CD4-positive, alpha-beta T cell (primary cell): ENCODE data around the gene ZKSCAN8. TPM values are rescaled to one million over a fixed set of nuclear protein-coding genes. Genes with fewer than 3 reads are reported as not detected.
A peak's percentile ranks its signal among the peaks of the same experiment; 100 is the strongest.

Experiments used
- ATAC-seq: fragments of 200-7000 bp; cut with Tn5 transposase; one replicate; pipeline ENCODE4 v1.10.0; 2022; ENCODE audit warnings: mild to moderate bottlenecking; ENCODE audit not compliant: poor library complexity
- CTCF ChIA-PET: fragments of 350-600 bp; sonication (Branson Sonifier 250); formaldehyde crosslinking; loops from one replicate; lab custom pipeline; 2021; ENCODE audit warnings: antibody characterized with exemption, inconsistent platforms; lab: Charles Lee
- POLR2A ChIA-PET: fragments of 350-600 bp; sonication (Branson Sonifier 250); formaldehyde crosslinking; loops from one replicate; lab custom pipeline; 2021; ENCODE audit warnings: antibody characterized with exemption, inconsistent platforms; lab: Charles Lee
- DNase-seq, 14 experiments: peaks; one replicate each; pipeline ENCODE4 v3.0.0-alpha.2; 2013 to 2020; ENCODE audit warnings: mixed read lengths in 2 of 14
- H3K27ac ChIP-seq, 2 donors: one replicate each; pipeline versions ENCODE4 v1.5.1 to v1.7.0; 2013; ENCODE audit warnings: low read length in 2 of 2, low read depth in 1 of 2, mild to moderate bottlenecking in 1 of 2
- H3K27me3 ChIP-seq, 2 experiments: 1 replicate in 1 of 2; 2 replicates in 1 of 2; pipeline versions ENCODE4 v1.6.1 to v1.7.0; 2013; ENCODE audit warnings: low read length in 2 of 2, control low read depth in 1 of 2, mild to moderate bottlenecking in 1 of 2, moderate library complexity in 1 of 2; ENCODE audit not compliant: insufficient read depth in 2 of 2, control insufficient read depth in 1 of 2
- H3K36me3 ChIP-seq: one replicate; pipeline ENCODE4 v1.6.1; 2013; ENCODE audit warnings: low read length, control low read depth; ENCODE audit not compliant: insufficient read depth
- H3K4me1 ChIP-seq: one replicate; pipeline ENCODE4 v1.6.1; 2013; ENCODE audit warnings: low read length, control low read depth; ENCODE audit not compliant: insufficient read depth
- H3K4me3 ChIP-seq: one replicate; pipeline ENCODE4 v1.5.1; 2013; ENCODE audit warnings: mild to moderate bottlenecking, low read length, moderate library complexity
- H3K9me3 ChIP-seq, 2 experiments: 1 replicate in 1 of 2; 2 replicates in 1 of 2; pipeline versions ENCODE4 v1.6.1 to v1.7.0; 2013; ENCODE audit warnings: low read length in 2 of 2, mild to moderate bottlenecking in 2 of 2, control low read depth in 1 of 2, moderate library complexity in 1 of 2; ENCODE audit not compliant: control insufficient read depth in 1 of 2, insufficient read depth in 1 of 2
- H3K27ac Mint-ChIP-seq: one replicate; pipeline ENCODE4 v1.8.0; 2020; ENCODE audit warnings: mixed read lengths
- H3K27me3 Mint-ChIP-seq: one replicate; pipeline ENCODE4 v1.8.0; 2021; ENCODE audit warnings: mixed read lengths
- H3K36me3 Mint-ChIP-seq: one replicate; pipeline ENCODE4 v1.8.0; 2021; ENCODE audit warnings: low read depth, mixed read lengths
- H3K4me1 Mint-ChIP-seq: one replicate; pipeline ENCODE4 v1.8.0; 2021; ENCODE audit warnings: low read depth, mixed read lengths
- H3K4me3 Mint-ChIP-seq: one replicate; pipeline ENCODE4 v1.8.0; 2020; ENCODE audit warnings: mild to moderate bottlenecking, mixed read lengths
- H3K9me3 Mint-ChIP-seq: one replicate; pipeline ENCODE4 v1.8.0; 2020; ENCODE audit warnings: mixed read lengths
- CTCF ChIP-seq: fragments of 200-600 bp; IDR thresholded peaks from one replicate; pipeline ENCODE4 v1.8.0; 2022; ENCODE audit warnings: antibody characterized with exemption, mild to moderate bottlenecking
- intact Hi-C, 2 experiments: fragments of 100-400 bp; cut with DNase I in 1 of 2; cut with micrococcal nuclease in 1 of 2; formaldehyde crosslinking; loops; one replicate each; pipeline versions ENCODE4 v1.15.1 to v1.9.0; 2023 to 2025; cut with DNase I, micrococcal nuclease
- total RNA-seq, 174 experiments: library from RNA in 2 of 174; stranded (reverse) in 2 of 174; gene quantifications; one replicate each; pipeline ENCODE4 v1.2.3 and lab custom pipeline; 2021 to 2026

The ZKSCAN8 gene
- total RNA-seq, 2 experiments from 2014 or later: 23.2 to 25.1 TPM

DNA sequence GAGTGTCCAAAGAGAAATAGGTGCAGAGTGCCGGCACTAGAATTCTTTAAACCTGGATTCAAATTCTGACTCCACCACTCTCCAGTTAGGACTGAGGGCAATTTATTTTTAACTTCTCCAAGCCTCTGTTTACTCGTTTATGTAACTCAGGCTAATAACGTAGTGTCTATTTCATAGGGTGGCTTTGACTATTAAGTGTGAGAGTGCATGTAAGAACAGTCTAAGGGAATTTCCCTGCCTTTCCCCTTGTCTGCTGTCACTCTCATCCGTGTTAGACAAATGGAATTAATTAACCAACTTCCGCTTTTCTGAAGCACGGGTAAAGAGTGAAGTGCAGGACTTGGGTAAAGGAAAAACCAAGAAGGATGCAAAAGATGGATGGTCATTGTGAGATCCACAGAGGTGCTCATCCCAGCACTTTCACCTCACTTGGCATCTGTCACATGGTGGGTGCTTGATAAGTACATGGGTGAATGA lies 4.1 kb upstream of the ZKSCAN8 start:
- Mint-ChIP-seq H3K9me3 (no peaks in the 10 kb centered on the region), H3K36me3 (peaks cover 34% of the 10 kb centered on the region), H3K4me1 (peaks cover 83% of the 10 kb centered on the region), H3K27me3 (no peaks in the 10 kb centered on the region), H3K27ac (peak overlapping the region; percentile 95), H3K4me3 (peak overlapping the region; percentile 95)
- Histone ChIP-seq H3K9me3 (no peaks in the 10 kb centered on the region), H3K27ac (peak overlapping the region; percentile 93 to 99), H3K36me3 (peaks cover under 1% of the 10 kb centered on the region), H3K4me1 (peaks cover 40% of the 10 kb centered on the region), H3K27me3 (no peaks in the 10 kb centered on the region), H3K4me3 (peak overlapping the region; percentile 79)
- ChIA-PET POLR2A (interaction anchor here (0.6 to 7.9 kb wide), 9 partner anchors 10 to 990 kb away, joined by 3 to 55 read pairs (median 6); partner anchors contain the start of genes ZKSCAN4 and ZSCAN16), CTCF (interaction anchor here (1.2 to 1.7 kb wide), 2 partner anchors 218 to 219 kb away, joined by 3 to 4 read pairs; no protein-coding TSS in a partner anchor)
- DNase-seq (peak in 3 of 14 experiments; percentile 57 to 87 (median 84)), ATAC-seq (peak; percentile 58)
- intact Hi-C loops: loop anchor here (1.0 to 10.0 kb wide), 7 partner anchors 12 to 547 kb away; partner anchors contain the start of genes ZNF165 (in 2 of the 2) and ZKSCAN4 (in 1 of the 2)
- no peak for TF ChIP-seq CTCF

DNA sequence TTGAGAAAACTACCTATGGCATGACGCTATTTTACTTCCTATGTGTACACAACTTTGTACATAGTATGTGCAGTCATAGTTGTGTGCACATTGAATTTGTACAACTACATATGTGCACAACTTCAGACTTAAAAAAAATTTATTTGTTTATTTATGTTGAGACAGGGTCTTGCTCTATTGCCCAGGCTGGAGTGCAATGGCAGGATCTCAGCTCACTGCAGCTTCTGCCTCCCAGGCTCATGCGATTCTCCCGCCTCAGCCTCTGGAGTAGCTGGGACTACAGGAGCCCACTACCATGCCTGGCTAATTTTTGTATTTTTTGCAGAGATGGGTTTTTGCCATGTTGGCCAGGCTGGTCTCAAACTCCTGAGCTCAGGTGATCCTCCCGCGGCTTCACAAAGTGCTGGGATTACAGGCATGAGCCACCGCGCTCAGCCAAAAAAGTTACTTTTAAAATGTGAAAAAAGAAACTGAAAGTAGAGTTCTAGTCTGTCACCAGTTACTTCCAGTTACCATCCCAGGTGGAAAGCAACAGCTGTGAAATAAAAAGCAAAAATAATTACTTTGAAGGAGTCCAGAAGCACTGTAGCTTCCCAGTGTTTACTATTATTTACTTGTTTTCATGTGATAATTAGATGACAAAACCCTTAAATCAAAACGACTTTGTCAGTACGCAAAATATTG lies 1.7 kb upstream of the ZKSCAN8 start:
- H3K4me1 Mint-ChIP-seq: peaks cover 78% of the 10 kb centered on the region
- TF ChIP-seq CTCF: no peak
- intact Hi-C loops: loop anchor here (2.0 to 10.0 kb wide), 5 partner anchors 55 to 545 kb away; partner anchors contain the start of genes ZNF165 (in 1 of the 2) and ZSCAN26 (in 1 of the 2)
- H3K9me3 Mint-ChIP-seq: no peaks in the 10 kb centered on the region
- H3K27ac Mint-ChIP-seq: peak overlapping the region; percentile 95
- peak in 3 of 14 experiments; percentile 31 to 55 (median 34) for DNase-seq
- ATAC-seq: no peak
- Histone ChIP-seq H3K9me3 (no peaks in the 10 kb centered on the region), H3K27ac (no peak overlapping the region), H3K27me3 (no peaks in the 10 kb centered on the region), H3K4me3 (peak overlapping the region; percentile 41), H3K4me1 (peaks cover 37% of the 10 kb centered on the region), H3K36me3 (peaks cover 7% of the 10 kb centered on the region)
- H3K27me3 Mint-ChIP-seq: no peaks in the 10 kb centered on the region
- POLR2A ChIA-PET: interaction anchor here (0.5 to 7.9 kb wide), 8 partner anchors 8 to 259 kb away, joined by 3 to 71 read pairs (median 20); partner anchors contain the start of genes ZKSCAN4, ZSCAN12, ZSCAN16 and ZSCAN26
- H3K4me3 Mint-ChIP-seq: peak overlapping the region; percentile 86
- CTCF ChIA-PET: interaction anchor here (1.4 to 2.6 kb wide), 3 partner anchors 10 to 216 kb away, joined by 4 to 18 read pairs (median 4); no protein-coding TSS in a partner anchor
- H3K36me3 Mint-ChIP-seq: peaks cover 37% of the 10 kb centered on the region

DNA sequence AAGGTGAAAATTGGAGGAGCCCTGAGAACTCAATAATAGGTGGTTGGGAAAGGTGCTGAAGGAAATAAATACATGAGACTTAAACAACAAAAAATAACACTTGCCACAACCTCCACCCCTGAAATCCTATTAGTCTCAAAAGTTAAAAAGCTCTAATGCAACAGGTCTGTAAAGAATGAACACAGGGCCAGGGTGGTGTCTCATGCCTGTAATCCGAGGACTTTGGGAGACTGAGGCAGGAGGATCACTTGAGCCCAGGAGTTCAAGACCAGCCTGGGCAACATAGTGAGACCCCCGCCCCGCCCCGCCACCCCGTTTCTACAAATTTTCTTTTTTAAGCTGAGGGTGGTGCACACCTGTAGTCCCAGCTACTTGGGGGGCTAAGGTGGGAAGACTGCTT lies 1.1 kb upstream of the ZKSCAN8 start:
- no peak for DNase-seq
- peak overlapping the region; percentile 97 for H3K4me3 Mint-ChIP-seq
- H3K9me3 Mint-ChIP-seq: no peaks in the 10 kb centered on the region
- H3K36me3 Mint-ChIP-seq: peaks cover 43% of the 10 kb centered on the region
- no peak for ATAC-seq
- intact Hi-C loops: loop anchor here (1.0 to 5.0 kb wide), 4 partner anchors 15 to 127 kb away; partner anchors contain the start of genes ZKSCAN4 (in 1 of the 2), ZSCAN16 (in 1 of the 2) and ZSCAN26 (in 1 of the 2)
- peak overlapping the region; percentile 95 for H3K27ac Mint-ChIP-seq
- TF ChIP-seq CTCF: no peak
- peaks cover 80% of the 10 kb centered on the region for H3K4me1 Mint-ChIP-seq
- POLR2A ChIA-PET: interaction anchor here (1.3 to 7.9 kb wide), 12 partner anchors 12 to 302 kb away, joined by 4 to 71 read pairs (median 13); partner anchors contain the start of genes ZKSCAN3, ZKSCAN4, ZSCAN12 and ZSCAN16
- H3K27me3 Mint-ChIP-seq: no peaks in the 10 kb centered on the region
- H3K9me3 ChIP-seq: no peaks in the 10 kb centered on the region
- H3K36me3 ChIP-seq: peaks cover 13% of the 10 kb centered on the region
- peak overlapping the region; percentile 41 for H3K4me3 ChIP-seq
- no peak overlapping the region for H3K27ac ChIP-seq
- peaks cover 37% of the 10 kb centered on the region for H3K4me1 ChIP-seq
- CTCF ChIA-PET: interaction anchor here (0.7 to 2.8 kb wide), 7 partner anchors 11 to 245 kb away, joined by 3 to 18 read pairs (median 4); partner anchors contain the start of gene ZKSCAN4
- no peaks in the 10 kb centered on the region for H3K27me3 ChIP-seq
